IMR-90 (cell line): ENCODE measurements around the gene NTSR1. TPM values are rescaled to one million over a fixed set of nuclear protein-coding genes. Genes with fewer than 3 reads are reported as not detected.

Experiments
- ATAC-seq: fragments of 200-7000 bp; cut with Tn5 transposase; 2 replicates; pipeline ENCODE4 v1.9.1; 2020; ENCODE audit warnings: low read depth, mild to moderate bottlenecking, moderate library complexity
- BruUV-seq: library from RNA; stranded (reverse); fragments of 400-500 nt; replicated peaks from 2 replicates; lab custom pipeline; 2021; lab: Mats Ljungman, UMichigan
- CTCF ChIA-PET: fragments of 300-600 bp; formaldehyde crosslinking; extraction: SDS; loops from one replicate; lab custom pipeline; 2021; ENCODE audit warnings: antibody characterized with exemption; lab: Yijun Ruan, JAX
- POLR2A ChIA-PET: fragments of 300-600 bp; sonication (Branson Sonifier 250); formaldehyde crosslinking; loops from one replicate; lab custom pipeline; 2022; ENCODE audit warnings: antibody characterized with exemption; ENCODE audit not compliant: unreplicated experiment; lab: Charles Lee
- DNase-seq: peaks from one replicate; pipeline ENCODE4 v3.0.0; 2013
- H2AFZ ChIP-seq: replicated peaks from 2 replicates; pipeline ENCODE3; 2013; ENCODE audit warnings: low read length, mild to moderate bottlenecking; ENCODE audit not compliant: poor library complexity
- H2AK5ac ChIP-seq: 2 replicates; pipeline ENCODE4 v1.6.1; 2013; ENCODE audit warnings: low read depth, low read length, inconsistent platforms
- H2AK9ac ChIP-seq: replicated peaks from 2 replicates; pipeline ENCODE3; 2013; ENCODE audit warnings: mild to moderate bottlenecking, low read depth, low read length, moderate library complexity; ENCODE audit not compliant: poor library complexity
- H2BK120ac ChIP-seq: 2 replicates; pipeline ENCODE4 v1.6.1; 2013; ENCODE audit warnings: low read depth, low read length, inconsistent platforms
- H2BK15ac ChIP-seq: 3 replicates; pipeline ENCODE4 v1.6.1; 2013; ENCODE audit warnings: low read depth, low read length, inconsistent platforms
- H2BK20ac ChIP-seq: 2 replicates; pipeline ENCODE4 v1.6.1; 2013; ENCODE audit warnings: low read depth, mild to moderate bottlenecking, inconsistent platforms, low read length, moderate library complexity
- H2BK5ac ChIP-seq: 2 replicates; pipeline ENCODE4 v1.6.1; 2013; ENCODE audit warnings: mild to moderate bottlenecking, low read depth, low read length, inconsistent platforms; ENCODE audit not compliant: poor library complexity, severe bottlenecking
- H3K14ac ChIP-seq: replicated peaks from 2 replicates; pipeline ENCODE4 v1.6.1; 2013; ENCODE audit warnings: low read depth, low read length, inconsistent platforms
- H3K18ac ChIP-seq: 2 replicates; pipeline ENCODE4 v1.6.1; 2013; ENCODE audit warnings: low read depth, low read length, control low read depth
- H3K23ac ChIP-seq: 2 replicates; pipeline ENCODE4 v1.6.1; 2013; ENCODE audit warnings: low read depth, low read length, inconsistent platforms
- H3K27ac ChIP-seq: 2 replicates; pipeline ENCODE4 v1.5.1; 2013; ENCODE audit warnings: mild to moderate bottlenecking, control low read depth, low read length; ENCODE audit not compliant: insufficient read depth
- H3K27me3 ChIP-seq: 2 replicates; pipeline ENCODE4 v1.6.1; 2013; ENCODE audit warnings: low read length; ENCODE audit not compliant: control insufficient read depth, insufficient read depth
- H3K36me3 ChIP-seq: 2 replicates; pipeline ENCODE4 v1.6.1; 2013; ENCODE audit warnings: low read length, mixed read lengths; ENCODE audit not compliant: control insufficient read depth, insufficient read depth
- H3K4ac ChIP-seq: 2 replicates; pipeline ENCODE4 v1.6.1; 2013; ENCODE audit warnings: low read depth, low read length, inconsistent platforms
- H3K4me1 ChIP-seq: 2 replicates; pipeline ENCODE4 v1.6.1; 2013; ENCODE audit warnings: low read length, mixed read lengths; ENCODE audit not compliant: control insufficient read depth, insufficient read depth
- H3K4me2 ChIP-seq: 2 replicates; pipeline ENCODE4 v1.6.1; 2013; ENCODE audit warnings: low read depth, mild to moderate bottlenecking, control low read depth, low read length, moderate library complexity
- H3K4me3 ChIP-seq: 2 replicates; pipeline ENCODE4 v1.5.1; 2013; ENCODE audit warnings: low read depth, mild to moderate bottlenecking, control low read depth, low read length, moderate library complexity; ENCODE audit not compliant: insufficient read depth
- H3K56ac ChIP-seq: 2 replicates; pipeline ENCODE4 v1.6.1; 2013; ENCODE audit warnings: low read length, inconsistent platforms; ENCODE audit not compliant: insufficient read depth; ENCODE audit errors: extremely low read depth
- H3K79me1 ChIP-seq, 2 experiments: 2 replicates each; pipeline ENCODE4 v1.6.1; 2013; ENCODE audit warnings: low read length in 2 of 2, inconsistent platforms in 1 of 2, low read depth in 1 of 2
- H3K9ac ChIP-seq: 2 replicates; pipeline ENCODE4 v1.6.1; 2013; ENCODE audit warnings: low read depth, low read length, control low read depth
- H3K9me1 ChIP-seq: 2 replicates; pipeline ENCODE4 v1.6.1; 2013; ENCODE audit warnings: low read length, inconsistent platforms; ENCODE audit not compliant: insufficient read depth
- H3K9me3 ChIP-seq: 2 replicates; pipeline ENCODE4 v1.6.1; 2013; ENCODE audit warnings: low read length; ENCODE audit not compliant: control insufficient read depth, insufficient read depth
- H4K20me1 ChIP-seq: 2 replicates; pipeline ENCODE4 v1.6.1; 2013; ENCODE audit warnings: low read length, inconsistent platforms; ENCODE audit not compliant: insufficient read depth
- H4K5ac ChIP-seq: 2 replicates; pipeline ENCODE4 v1.6.1; 2013; ENCODE audit warnings: mild to moderate bottlenecking, low read depth, low read length, control low read depth
- H4K8ac ChIP-seq, 2 experiments: 2 replicates each; pipeline ENCODE4 v1.6.1; 2013; ENCODE audit warnings: low read depth in 2 of 2, low read length in 2 of 2, control low read depth in 1 of 2, inconsistent platforms in 1 of 2
- H4K91ac ChIP-seq: 2 replicates; pipeline ENCODE4 v1.6.1; 2013; ENCODE audit warnings: low read depth, low read length, inconsistent platforms; ENCODE audit not compliant: insufficient read depth
- BHLHE40 ChIP-seq: fragments of 150-350 bp; IDR thresholded peaks from 2 replicates; pipeline ENCODE4 v1.6.1; 2016; ENCODE audit warnings: mild to moderate bottlenecking, low read depth, low read length
- CEBPB ChIP-seq: IDR thresholded peaks from 2 replicates; pipeline ENCODE4 v1.6.1; 2012; ENCODE audit warnings: low read depth, low read length, improper control_type of control experiment
- CHD1 ChIP-seq: IDR thresholded peaks from 2 replicates; pipeline ENCODE4 v1.6.1; 2012; ENCODE audit warnings: low read depth, low read length, improper control_type of control experiment
- FOS ChIP-seq: fragments of 150-350 bp; IDR thresholded peaks from 2 replicates; pipeline ENCODE4 v1.6.1; 2016; ENCODE audit warnings: low read depth, low read length
- MAFK ChIP-seq: IDR thresholded peaks from 2 replicates; pipeline ENCODE4 v1.6.1; 2012; ENCODE audit warnings: low read depth, low read length, improper control_type of control experiment
- MAZ ChIP-seq: IDR thresholded peaks from 2 replicates; pipeline ENCODE4 v1.6.1; 2012; ENCODE audit warnings: low read depth, mild to moderate bottlenecking, low read length, improper control_type of control experiment, moderate library complexity, borderline replicate concordance
- MXI1 ChIP-seq: IDR thresholded peaks from 2 replicates; pipeline ENCODE4 v1.6.1; 2012; ENCODE audit warnings: low read depth, mild to moderate bottlenecking, low read length, moderate library complexity, borderline replicate concordance
- NFE2L2 ChIP-seq: fragments of 150-350 bp; IDR thresholded peaks from 2 replicates; pipeline ENCODE4 v1.6.1; 2016; ENCODE audit warnings: low read depth, mild to moderate bottlenecking, low read length
- POLR2A ChIP-seq: IDR thresholded peaks from 2 replicates; pipeline ENCODE4 v1.6.1; 2012; ENCODE audit warnings: mild to moderate bottlenecking, low read depth, low read length
- RAD21 ChIP-seq: IDR thresholded peaks from 2 replicates; pipeline ENCODE4 v1.6.1; 2012; ENCODE audit warnings: low read length, improper control_type of control experiment
- RCOR1 ChIP-seq: IDR thresholded peaks from 2 replicates; pipeline ENCODE4 v1.6.1; 2012; ENCODE audit warnings: mild to moderate bottlenecking, low read length, improper control_type of control experiment; ENCODE audit not compliant: insufficient replicate concordance
- RFX5 ChIP-seq: IDR thresholded peaks from 2 replicates; pipeline ENCODE4 v1.8.0; 2012; ENCODE audit warnings: low read depth, mild to moderate bottlenecking, low read length, moderate library complexity
- SMC3 ChIP-seq: fragments of 150-350 bp; IDR thresholded peaks from 2 replicates; pipeline ENCODE4 v1.6.1; 2016; ENCODE audit warnings: low read depth, mild to moderate bottlenecking, antibody characterized with exemption, low read length, moderate library complexity
- WGBS, 2 experiments: methylation state at CpG; one replicate each; pipeline versions ENCODE4 v1.1.5 to v1.1.7; 2013; ENCODE audit warnings: missing lambda C conversion rate in 2 of 2; ENCODE audit not compliant: insufficient read length in 1 of 2; ENCODE audit errors: extremely low coverage in 2 of 2; 5-methylcytosine and 5-hydroxymethylcytosine counted together
- dilution Hi-C: fragments of 300-500 bp; cut with HindIII; formaldehyde crosslinking; loops from one replicate; pipeline ENCODE4 v1.14.3; 2018; ENCODE audit warnings: low sequenced_read_pairs; ENCODE audit not compliant: unreplicated experiment
- in situ Hi-C: fragments of 300-500 bp; cut with MboI; formaldehyde crosslinking; loops from 3 replicates; pipeline ENCODE4 v1.14.3; 2019; ENCODE audit warnings: low sequenced_read_pairs, inconsistent platforms, mixed read lengths
- intact Hi-C: fragments of 100-400 bp; cut with micrococcal nuclease; formaldehyde crosslinking; loops from 2 replicates; pipeline ENCODE4 v1.10.0; 2022
- polyA plus RNA-seq, 3 experiments: library from polyadenylated mRNA; depleted of rRNA; stranded (reverse); fragments of >200 nt; gene quantifications; 2 replicates each; pipeline ENCODE4 v1.2.3, GENCODE V29; 2012; ENCODE audit warnings: low replicate concordance in 1 of 3
- total RNA-seq: library from RNA; depleted of rRNA; stranded (reverse); fragments of >200 nt; gene quantifications from 2 replicates; pipeline ENCODE4 v1.2.3, GENCODE V29; 2012
- TF ChIP-seq, protein P1 (sequence below): fragments of 150-350 bp; IDR thresholded peaks from 2 replicates; pipeline ENCODE4 v1.6.1; 2017; ENCODE audit warnings: mild to moderate bottlenecking, antibody characterized with exemption, low read length, low read depth
- TF ChIP-seq, protein P2 (sequence below): conservative IDR thresholded peaks from 2 replicates; pipeline ENCODE4 v1.5.1; 2012; ENCODE audit warnings: mild to moderate bottlenecking, low read depth, low read length, improper control_type of control experiment
- TF ChIP-seq, protein P3 (sequence below): fragments of 150-350 bp; IDR thresholded peaks from 2 replicates; pipeline ENCODE4 v1.6.1; 2016; ENCODE audit warnings: low read depth, mild to moderate bottlenecking, low read length, moderate library complexity, borderline replicate concordance

The NTSR1 gene
- total and polyA plus RNA-seq, 2 of the 4 experiments (the other 2 are of a cell fraction), result 0.54 to 1.8 TPM

DNA sequence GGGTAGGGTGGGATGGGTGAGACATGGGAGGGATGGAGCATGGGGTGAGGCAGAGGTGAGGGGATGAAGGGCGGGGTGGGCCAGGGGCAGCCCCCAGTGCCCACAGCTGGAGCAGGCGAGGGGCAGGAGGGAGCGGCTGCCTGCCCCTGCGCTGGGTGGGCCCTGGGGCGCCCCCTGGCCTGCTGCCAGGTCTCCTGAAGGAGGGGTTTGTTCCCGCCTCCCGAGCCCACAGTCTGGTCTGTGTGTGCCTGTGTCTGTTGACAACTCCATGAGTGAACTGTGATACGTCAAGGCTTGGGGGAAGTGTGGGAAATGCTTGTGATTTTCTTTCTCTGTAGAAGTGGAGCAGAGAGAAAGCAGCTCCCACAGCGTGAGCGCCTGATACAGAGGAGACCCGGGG is 76.8 kb downstream of the NTSR1 start:
- in situ Hi-C loops (no loop called here), dilution Hi-C loops (no loop called here), intact Hi-C loops (no loop called here)
- no peak overlapping the region for H3K23ac ChIP-seq
- no peak overlapping the region for H4K8ac ChIP-seq
- H2BK20ac ChIP-seq, result no peak overlapping the region
- H3K4ac ChIP-seq, result no peak overlapping the region
- WGBS, 2 experiments, result 57% methylated on average over 3 of the region's 11 CpGs; no CpG with 5 or more reads in 1 of the 2 experiments
- ATAC-seq, result no peak
- H3K27ac ChIP-seq, result no peak overlapping the region
- H2AFZ ChIP-seq, result no peak overlapping the region
- ChIA-PET CTCF (no interaction called here), POLR2A (no interaction called here)
- no peak overlapping the region for H2BK5ac ChIP-seq
- H3K27me3 ChIP-seq, result peaks cover 2% of the 10 kb centered on the region; the same call in 1 of the 2 replicates
- no peak overlapping the region for H2AK9ac ChIP-seq
- no peak overlapping the region for H4K91ac ChIP-seq
- no peak overlapping the region for H4K5ac ChIP-seq
- H2BK15ac ChIP-seq, result no peak overlapping the region
- H3K18ac ChIP-seq, result no peak overlapping the region
- no peak overlapping the region for H2AK5ac ChIP-seq
- H2BK120ac ChIP-seq, result no peak overlapping the region
- no peak overlapping the region for H3K14ac ChIP-seq
- DNase-seq, result no peak
- H3K4me2 ChIP-seq, result no peak overlapping the region
- H3K9me1 ChIP-seq, result peaks cover 3% of the 10 kb centered on the region
- no peaks in the 10 kb centered on the region for H4K20me1 ChIP-seq
- H3K9me3 ChIP-seq, result no peaks in the 10 kb centered on the region
- no TSS peak for BruUV-seq
- H3K4me3 ChIP-seq, result no peak overlapping the region
- TF ChIP-seq, protein P1, sequence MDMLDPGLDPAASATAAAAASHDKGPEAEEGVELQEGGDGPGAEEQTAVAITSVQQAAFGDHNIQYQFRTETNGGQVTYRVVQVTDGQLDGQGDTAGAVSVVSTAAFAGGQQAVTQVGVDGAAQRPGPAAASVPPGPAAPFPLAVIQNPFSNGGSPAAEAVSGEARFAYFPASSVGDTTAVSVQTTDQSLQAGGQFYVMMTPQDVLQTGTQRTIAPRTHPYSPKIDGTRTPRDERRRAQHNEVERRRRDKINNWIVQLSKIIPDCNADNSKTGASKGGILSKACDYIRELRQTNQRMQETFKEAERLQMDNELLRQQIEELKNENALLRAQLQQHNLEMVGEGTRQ, result no peak
- TF ChIP-seq CEBPB (no peak), RCOR1 (no peak), BHLHE40 (no peak), POLR2A (no peak), MXI1 (no peak), RFX5 (no peak), NFE2L2 (no peak), SMC3 (no peak), RAD21 (no peak), MAFK (no peak), MAZ (no peak), CHD1 (no peak), FOS (no peak)
- TF ChIP-seq, protein P2, sequence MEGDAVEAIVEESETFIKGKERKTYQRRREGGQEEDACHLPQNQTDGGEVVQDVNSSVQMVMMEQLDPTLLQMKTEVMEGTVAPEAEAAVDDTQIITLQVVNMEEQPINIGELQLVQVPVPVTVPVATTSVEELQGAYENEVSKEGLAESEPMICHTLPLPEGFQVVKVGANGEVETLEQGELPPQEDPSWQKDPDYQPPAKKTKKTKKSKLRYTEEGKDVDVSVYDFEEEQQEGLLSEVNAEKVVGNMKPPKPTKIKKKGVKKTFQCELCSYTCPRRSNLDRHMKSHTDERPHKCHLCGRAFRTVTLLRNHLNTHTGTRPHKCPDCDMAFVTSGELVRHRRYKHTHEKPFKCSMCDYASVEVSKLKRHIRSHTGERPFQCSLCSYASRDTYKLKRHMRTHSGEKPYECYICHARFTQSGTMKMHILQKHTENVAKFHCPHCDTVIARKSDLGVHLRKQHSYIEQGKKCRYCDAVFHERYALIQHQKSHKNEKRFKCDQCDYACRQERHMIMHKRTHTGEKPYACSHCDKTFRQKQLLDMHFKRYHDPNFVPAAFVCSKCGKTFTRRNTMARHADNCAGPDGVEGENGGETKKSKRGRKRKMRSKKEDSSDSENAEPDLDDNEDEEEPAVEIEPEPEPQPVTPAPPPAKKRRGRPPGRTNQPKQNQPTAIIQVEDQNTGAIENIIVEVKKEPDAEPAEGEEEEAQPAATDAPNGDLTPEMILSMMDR, result no peak
- TF ChIP-seq, protein P3, sequence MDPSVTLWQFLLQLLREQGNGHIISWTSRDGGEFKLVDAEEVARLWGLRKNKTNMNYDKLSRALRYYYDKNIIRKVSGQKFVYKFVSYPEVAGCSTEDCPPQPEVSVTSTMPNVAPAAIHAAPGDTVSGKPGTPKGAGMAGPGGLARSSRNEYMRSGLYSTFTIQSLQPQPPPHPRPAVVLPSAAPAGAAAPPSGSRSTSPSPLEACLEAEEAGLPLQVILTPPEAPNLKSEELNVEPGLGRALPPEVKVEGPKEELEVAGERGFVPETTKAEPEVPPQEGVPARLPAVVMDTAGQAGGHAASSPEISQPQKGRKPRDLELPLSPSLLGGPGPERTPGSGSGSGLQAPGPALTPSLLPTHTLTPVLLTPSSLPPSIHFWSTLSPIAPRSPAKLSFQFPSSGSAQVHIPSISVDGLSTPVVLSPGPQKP, result no peak
- H3K79me1 ChIP-seq, result no peaks in the 10 kb centered on the region
- H3K36me3 ChIP-seq, result no peaks in the 10 kb centered on the region
- no peak overlapping the region for H3K56ac ChIP-seq
- no peak overlapping the region for H3K9ac ChIP-seq
- no peaks in the 10 kb centered on the region for H3K4me1 ChIP-seq
